IMR-90 (cell line): ENCODE measurements around the gene PLEKHG2.

Experiments
- CTCF ChIP-seq: conservative IDR thresholded peaks from 2 replicates; pipeline ENCODE4 v1.5.1; 2012; ENCODE audit warnings: mild to moderate bottlenecking, low read depth, low read length, improper control_type of control experiment
- RCOR1 ChIP-seq: IDR thresholded peaks from 2 replicates; pipeline ENCODE4 v1.6.1; 2012; ENCODE audit warnings: mild to moderate bottlenecking, low read length, improper control_type of control experiment; ENCODE audit not compliant: insufficient replicate concordance

- TF ChIP-seq RCOR1 (no peak), CTCF (no peak)
Measured at GRCh38 chr19:39389631-39390414, 22.6 kb upstream of the PLEKHG2 start.
